ENCODE results near the gene ELP1.
"Not testable (repeated sequence)": the region's sequence is repeated elsewhere in the genome, so short reads cannot be mapped to it uniquely, and the experiment has no call there.

Gene ELP1

DNA sequence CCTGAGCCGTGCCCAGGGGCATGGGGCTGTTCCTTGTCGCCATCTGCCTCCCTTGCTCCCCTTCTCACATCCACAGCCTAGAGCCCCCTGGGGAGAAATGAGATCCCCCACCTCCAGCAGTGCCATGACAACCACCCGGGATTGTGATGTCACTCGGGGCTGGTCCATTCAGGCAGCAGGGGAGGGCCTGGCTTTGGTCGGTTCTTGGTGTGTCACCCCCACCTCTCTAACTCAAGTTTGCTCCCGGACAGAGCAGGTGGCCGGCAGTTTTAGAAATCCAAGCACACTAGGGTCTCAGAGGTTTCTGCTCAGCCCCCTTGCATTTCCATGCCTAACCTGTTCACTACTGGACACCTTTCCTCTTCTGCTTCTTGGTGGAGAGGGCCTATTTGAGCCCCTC, 78.0 kb downstream of the ELP1 start, which contains the start of gene ACTL7B:
Gene ACTL7B, minus strand, starts transcription at position 99 of the 400 bp plus-strand sequence. Its CDS starts 56 bp downstream, at position 43.
- no peak within 1 kb of the TSS for H3K4me3 ChIP-seq (ENCODE audit: low read depth, low read length)
- TF ChIP-seq, protein P1, sequence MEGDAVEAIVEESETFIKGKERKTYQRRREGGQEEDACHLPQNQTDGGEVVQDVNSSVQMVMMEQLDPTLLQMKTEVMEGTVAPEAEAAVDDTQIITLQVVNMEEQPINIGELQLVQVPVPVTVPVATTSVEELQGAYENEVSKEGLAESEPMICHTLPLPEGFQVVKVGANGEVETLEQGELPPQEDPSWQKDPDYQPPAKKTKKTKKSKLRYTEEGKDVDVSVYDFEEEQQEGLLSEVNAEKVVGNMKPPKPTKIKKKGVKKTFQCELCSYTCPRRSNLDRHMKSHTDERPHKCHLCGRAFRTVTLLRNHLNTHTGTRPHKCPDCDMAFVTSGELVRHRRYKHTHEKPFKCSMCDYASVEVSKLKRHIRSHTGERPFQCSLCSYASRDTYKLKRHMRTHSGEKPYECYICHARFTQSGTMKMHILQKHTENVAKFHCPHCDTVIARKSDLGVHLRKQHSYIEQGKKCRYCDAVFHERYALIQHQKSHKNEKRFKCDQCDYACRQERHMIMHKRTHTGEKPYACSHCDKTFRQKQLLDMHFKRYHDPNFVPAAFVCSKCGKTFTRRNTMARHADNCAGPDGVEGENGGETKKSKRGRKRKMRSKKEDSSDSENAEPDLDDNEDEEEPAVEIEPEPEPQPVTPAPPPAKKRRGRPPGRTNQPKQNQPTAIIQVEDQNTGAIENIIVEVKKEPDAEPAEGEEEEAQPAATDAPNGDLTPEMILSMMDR (IDR thresholded peaks at IDR 0.05; ENCODE audit: low read depth, low read length), result no peak

GRCh38 chr9:108855529-108855886, 78.4 kb downstream of the ELP1 start:
- no peak overlapping the region for H3K4me3 ChIP-seq (ENCODE audit: low read depth, low read length)
- TF ChIP-seq, protein P1 (IDR thresholded peaks at IDR 0.05; ENCODE audit: low read depth, low read length), result no peak

DNA sequence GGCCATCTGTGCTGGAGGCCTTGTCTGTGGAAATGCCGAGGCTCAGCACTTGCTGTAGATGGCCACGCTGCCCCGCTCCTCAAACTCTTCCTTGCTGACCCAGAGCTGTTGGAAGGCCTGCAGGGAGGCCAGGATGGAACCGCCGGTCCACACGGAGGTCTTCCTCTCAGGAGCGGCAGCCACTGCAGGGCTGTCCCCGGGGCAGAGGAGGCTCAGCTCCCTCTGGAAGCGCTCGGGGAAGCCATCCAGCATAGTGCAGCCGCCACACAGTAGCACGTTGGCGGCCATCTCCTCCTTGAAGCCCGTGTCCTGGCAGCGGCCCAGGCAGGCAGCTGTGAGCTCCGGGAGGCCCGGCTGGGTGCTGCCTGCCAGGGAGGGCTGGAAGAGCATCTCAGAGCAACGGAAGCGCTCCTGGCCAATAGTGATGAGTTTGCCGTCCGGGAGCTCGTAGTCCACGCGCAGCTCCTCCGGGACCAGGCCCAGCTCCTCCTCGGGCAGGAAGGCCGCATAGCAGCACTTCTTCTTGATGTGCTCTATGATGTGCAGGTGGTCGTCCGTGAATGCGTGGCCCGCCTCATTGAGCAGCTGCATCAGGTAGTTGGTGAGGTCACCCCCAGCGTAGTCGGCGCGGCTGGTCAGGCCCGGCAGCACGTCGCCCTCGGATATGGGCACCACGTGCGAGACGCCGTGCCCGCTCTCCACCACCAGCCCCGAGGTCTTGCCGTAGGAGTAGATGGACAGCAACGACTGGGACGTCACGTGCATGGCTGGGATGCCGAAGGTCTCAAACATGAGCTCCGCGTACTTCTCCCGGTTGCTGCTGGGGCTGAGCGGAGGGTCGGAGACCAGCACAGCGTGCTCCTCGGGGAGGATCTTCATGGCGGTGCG, 79.0 kb downstream of the ELP1 start:
- H3K4me3 ChIP-seq (ENCODE audit: low read depth, low read length), result no peak overlapping the region
- TF ChIP-seq, protein P1 (IDR thresholded peaks at IDR 0.05; ENCODE audit: low read depth, low read length), result no peak

DNA sequence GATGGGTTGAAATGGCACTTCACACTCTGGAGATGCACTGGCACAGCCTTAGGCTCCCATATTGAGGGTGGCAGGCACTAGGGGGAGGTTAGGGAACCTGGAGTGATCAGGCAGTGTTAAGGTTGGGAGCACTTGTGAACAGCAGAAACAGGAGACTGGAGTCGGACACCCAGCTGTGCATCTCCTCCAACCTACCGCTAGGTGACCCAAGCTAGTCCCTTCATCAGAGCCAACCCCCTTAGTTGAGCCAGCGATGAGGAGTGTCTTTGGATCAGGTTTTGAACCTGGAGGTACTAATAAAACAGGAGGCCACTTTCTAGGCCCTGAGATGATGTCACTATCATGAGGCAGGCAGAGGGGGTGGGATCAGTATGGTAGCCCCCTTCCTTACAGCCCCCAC, 79.8 kb downstream of the ELP1 start:
- no peak overlapping the region for H3K4me3 ChIP-seq (ENCODE audit: low read depth, low read length)
- TF ChIP-seq, protein P1 (IDR thresholded peaks at IDR 0.05; ENCODE audit: low read depth, low read length), result no peak

- no peak overlapping the region for H3K4me3 ChIP-seq (ENCODE audit: low read depth, low read length)
- TF ChIP-seq, protein P1 (IDR thresholded peaks at IDR 0.05; ENCODE audit: low read depth, low read length), result no peak
Observed at GRCh38 chr9:108852079-108852478, 81.8 kb downstream of the ELP1 start.

GRCh38 chr9:108851138-108851537, 82.8 kb downstream of the ELP1 start:
- H3K4me3 ChIP-seq (ENCODE audit: low read depth, low read length), result no peak overlapping the region
- TF ChIP-seq, protein P1 (IDR thresholded peaks at IDR 0.05; ENCODE audit: low read depth, low read length), result no peak

GRCh38 chr9:108850293-108850897, 83.5 kb downstream of the ELP1 start:
- no peak overlapping the region for H3K4me3 ChIP-seq (ENCODE audit: low read depth, low read length)
- TF ChIP-seq, protein P1 (IDR thresholded peaks at IDR 0.05; ENCODE audit: low read depth, low read length), result no peak

DNA sequence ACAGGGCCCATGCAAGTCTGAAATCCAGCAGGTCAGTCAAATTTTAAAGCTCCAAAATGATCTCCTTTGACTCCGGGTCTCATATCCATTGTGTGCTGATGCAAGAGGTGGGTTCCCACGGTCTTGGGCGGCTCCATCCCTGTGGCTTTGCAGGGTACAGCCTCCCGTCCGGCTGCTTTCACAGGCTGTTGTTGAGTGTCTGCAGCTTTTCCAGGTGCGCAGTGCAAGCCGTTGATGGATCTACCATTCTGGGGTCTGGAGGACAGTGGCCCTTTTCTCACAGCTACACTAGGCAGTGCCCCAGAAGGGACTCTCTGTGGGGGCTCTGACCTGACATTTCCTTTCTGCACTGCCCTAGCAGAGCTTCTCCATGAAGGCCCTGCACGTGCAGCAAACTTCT, 85.6 kb downstream of the ELP1 start:
- not testable (repeated sequence) for H3K4me3 ChIP-seq (ENCODE audit: low read depth, low read length)
